HCT116 (cell line): ENCODE measurements around the gene VSTM2L. TPM values are rescaled to one million over a fixed set of nuclear protein-coding genes. Genes with fewer than 3 reads are reported as not detected.

ENCODE experiments used
- ATAC-seq: fragments of 200-7000 bp; cut with Tn5 transposase; 2 replicates; pipeline ENCODE4 v1.9.1; 2020; ENCODE audit warnings: mild to moderate bottlenecking, moderate library complexity
- BruUV-seq: library from RNA; stranded (reverse); fragments of 400-500 nt; replicated peaks from 2 replicates; lab custom pipeline; 2021; lab: Mats Ljungman, UMichigan
- CTCF ChIA-PET: fragments of 300-600 bp; sonication (Branson Sonifier 250); formaldehyde crosslinking; loops from one replicate; lab custom pipeline; 2021; ENCODE audit warnings: antibody characterized with exemption; lab: Charles Lee
- POLR2A ChIA-PET: fragments of 300-600, 350-600 bp; sonication (Branson Sonifier 250); formaldehyde crosslinking; loops from one replicate; lab custom pipeline; 2021; ENCODE audit warnings: antibody characterized with exemption; lab: Charles Lee
- RAD21 ChIA-PET, 2 experiments: fragments of 300-600 bp; sonication (Branson Sonifier 250); formaldehyde crosslinking; loops; one replicate each; lab custom pipeline; 2023; ENCODE audit warnings: low total read pairs in 2 of 2; ENCODE audit not compliant: uncharacterized antibody in 2 of 2, unreplicated experiment in 2 of 2, low non-redundant PET in 1 of 2; lab: Charles Lee
- DNase-seq: peaks from one replicate; pipeline ENCODE4 v3.0.0-alpha.2; 2010; ENCODE audit warnings: low read depth, low spot score
- H2AFZ ChIP-seq: fragments of 200-600 bp; shearing (Covaris generic), sonication (generic); 2 replicates; pipeline ENCODE4 v1.6.1; 2017; ENCODE audit warnings: low read depth, mixed run types, mixed read lengths, antibody characterized with exemption, low read length; ENCODE audit not compliant: poor library complexity, severe bottlenecking
- H3K27ac ChIP-seq: 2 replicates; pipeline ENCODE4 v1.5.1; 2012; ENCODE audit warnings: low read depth, low read length
- H3K27me3 ChIP-seq: fragments of 200-600 bp; sonication (generic); 2 replicates; pipeline ENCODE4 v1.6.1; 2016; ENCODE audit warnings: mixed run types, low read length, mixed read lengths; ENCODE audit not compliant: insufficient read depth
- H3K36me3 ChIP-seq, 2 experiments: fragments of 200-500 bp in 1 of 2; fragments of 200-600 bp in 1 of 2; sonication (Bioruptor generic) in 1 of 2; sonication (generic) in 1 of 2; 2 replicates each; pipeline versions ENCODE4 v1.5.1 to v1.6.1; 2014 to 2016; ENCODE audit warnings: low read length in 2 of 2, inconsistent platforms in 1 of 2, mixed read lengths in 1 of 2, mixed run types in 1 of 2; ENCODE audit not compliant: insufficient read depth in 2 of 2, control insufficient read depth in 1 of 2
- H3K4me1 ChIP-seq, 2 experiments: fragments of 200-600 bp in 1 of 2; sonication (generic) in 1 of 2; 2 replicates each; pipeline versions ENCODE4 v1.5.1 to v1.6.1; 2012 to 2017; ENCODE audit warnings: low read length in 2 of 2, inconsistent platforms in 1 of 2, mild to moderate bottlenecking in 1 of 2, mixed read lengths in 1 of 2, mixed run types in 1 of 2, moderate library complexity in 1 of 2; ENCODE audit not compliant: insufficient read depth in 2 of 2, control insufficient read depth in 1 of 2
- H3K4me2 ChIP-seq: fragments of 200-600 bp; sonication (generic); 2 replicates; pipeline ENCODE4 v1.6.1; 2017; ENCODE audit warnings: mixed run types, low read length, mixed read lengths
- H3K4me3 ChIP-seq, 2 experiments: fragments of 200-600 bp in 1 of 2; sonication (generic) in 1 of 2; replicated peaks in 1 of 2; 2 replicates each; pipeline ENCODE4 v1.5.1; 2011 to 2016; ENCODE audit warnings: low read length in 2 of 2, control low read depth in 1 of 2, low read depth in 1 of 2, mild to moderate bottlenecking in 1 of 2, mixed read lengths in 1 of 2, mixed run types in 1 of 2
- H3K79me2 ChIP-seq: fragments of 200-600 bp; sonication (generic); 2 replicates; pipeline ENCODE4 v1.6.1; 2017; ENCODE audit warnings: mild to moderate bottlenecking, mixed run types, low read length, moderate library complexity, mixed read lengths; ENCODE audit not compliant: insufficient read depth
- H3K9ac ChIP-seq: fragments of 200-600 bp; sonication (generic); 2 replicates; pipeline ENCODE4 v1.6.1; 2016; ENCODE audit warnings: low read length, mixed read lengths
- H3K9me2 ChIP-seq: fragments of 200-600 bp; sonication (generic), shearing (Covaris generic); 2 replicates; pipeline ENCODE4 v1.6.1; 2017; ENCODE audit warnings: mixed run types, mild to moderate bottlenecking, moderate library complexity; ENCODE audit not compliant: insufficient read depth
- H3K9me3 ChIP-seq, 2 experiments: fragments of 200-500 bp in 1 of 2; fragments of 200-600 bp in 1 of 2; sonication (Bioruptor generic) in 1 of 2; sonication (generic) in 1 of 2; 2 replicates each; pipeline ENCODE4 v1.6.1; 2014 to 2017; ENCODE audit warnings: low read length in 2 of 2, mixed read lengths in 2 of 2, inconsistent platforms in 1 of 2, low read depth in 1 of 2, mild to moderate bottlenecking in 1 of 2, mixed run types in 1 of 2, moderate library complexity in 1 of 2; ENCODE audit not compliant: control insufficient read depth in 1 of 2, insufficient read depth in 1 of 2
- H4K20me1 ChIP-seq: fragments of 200-600 bp; sonication (generic), shearing (Covaris generic); 2 replicates; pipeline ENCODE4 v1.6.1; 2017; ENCODE audit warnings: mixed run types, mild to moderate bottlenecking, moderate library complexity; ENCODE audit not compliant: insufficient read depth
- CBX3 ChIP-seq: IDR thresholded peaks from 2 replicates; pipeline ENCODE4 v1.6.1; 2012; ENCODE audit warnings: low read depth
- CTCF ChIP-seq, 3 experiments: fragments of 200-600 bp in 1 of 3; sonication (generic) in 1 of 3; IDR thresholded peaks in 2 of 3; conservative IDR thresholded peaks in 1 of 3; 2 replicates each; pipeline ENCODE4 v1.5.1; 2012 to 2017; ENCODE audit warnings: low read depth in 2 of 3, low read length in 2 of 3, antibody characterized with exemption in 1 of 3, borderline replicate concordance in 1 of 3, control low read depth in 1 of 3, mild to moderate bottlenecking in 1 of 3, mixed read lengths in 1 of 3, mixed run types in 1 of 3, moderate library complexity in 1 of 3; ENCODE audit not compliant: insufficient read depth in 1 of 3
- EGR1 ChIP-seq: IDR thresholded peaks from 2 replicates; pipeline ENCODE4 v1.6.1; 2012; ENCODE audit warnings: low read depth
- ELF1 ChIP-seq: IDR thresholded peaks from 2 replicates; pipeline ENCODE4 v1.6.1; 2012; ENCODE audit warnings: low read depth, borderline replicate concordance
- EZH2 ChIP-seq: fragments of 200-600 bp; sonication (generic); IDR thresholded peaks from 2 replicates; pipeline ENCODE4 v1.6.1; 2017; ENCODE audit warnings: antibody characterized with exemption, mixed run types
- EZH2phosphoT487 ChIP-seq: fragments of 200-600 bp; IDR thresholded peaks from 2 replicates; pipeline ENCODE4 v1.6.1; 2018; ENCODE audit warnings: antibody characterized with exemption, borderline replicate concordance
- JUND ChIP-seq: IDR thresholded peaks from 2 replicates; pipeline ENCODE4 v1.6.1; 2012
- MAX ChIP-seq: IDR thresholded peaks from 2 replicates; pipeline ENCODE4 v1.6.1; 2012
- POLR2A ChIP-seq: IDR thresholded peaks from 2 replicates; pipeline ENCODE4 v1.7.0; 2011; ENCODE audit warnings: borderline replicate concordance; ENCODE audit not compliant: insufficient read depth, insufficient read length; ENCODE audit errors: extremely low read depth
- POLR2AphosphoS5 ChIP-seq: IDR thresholded peaks from 2 replicates; pipeline ENCODE4 v1.6.1; 2011; ENCODE audit warnings: mild to moderate bottlenecking, low read depth, low read length, moderate library complexity
- SIN3A ChIP-seq: IDR thresholded peaks from 2 replicates; pipeline ENCODE4 v1.6.1; 2012; ENCODE audit warnings: low read depth
- SP1 ChIP-seq: IDR thresholded peaks from 2 replicates; pipeline ENCODE4 v1.6.1; 2012; ENCODE audit warnings: low read depth
- SRF ChIP-seq: IDR thresholded peaks from 2 replicates; pipeline ENCODE4 v1.6.1; 2012; ENCODE audit warnings: low read depth
- YY1 ChIP-seq: IDR thresholded peaks from 2 replicates; pipeline ENCODE4 v1.6.1; 2011; ENCODE audit warnings: low read length, low read depth, moderate library complexity, mild to moderate bottlenecking; ENCODE audit not compliant: insufficient replicate concordance; ENCODE audit errors: extremely low read depth
- ZFX ChIP-seq: fragments of 450-650 bp; IDR thresholded peaks from 2 replicates; pipeline ENCODE4 v1.6.1; 2017
- intact Hi-C: fragments of 100-400 bp; cut with micrococcal nuclease; formaldehyde crosslinking; loops from 2 replicates; pipeline ENCODE4 v1.10.0; 2022
- total RNA-seq: library from RNA; stranded (reverse); gene quantifications from one replicate; pipeline ENCODE4 v1.2.1, GENCODE V29; 2021; ENCODE audit not compliant: unreplicated experiment
- TF ChIP-seq, protein P1 (sequence below): IDR thresholded peaks from 2 replicates; pipeline ENCODE4 v1.6.1; 2012; ENCODE audit warnings: low read depth

The VSTM2L gene
- total RNA-seq, 1 experiment from 2014 or later = 0.69 TPM

GRCh38 chr20:37944456-37944981, 41.6 kb downstream of the VSTM2L start:
- H4K20me1 ChIP-seq = no peaks in the 10 kb centered on the region
- no TSS peak for BruUV-seq

More at GRCh38 chr20:37944456-37944981, 41.6 kb downstream of the VSTM2L start:
- H3K27ac ChIP-seq = no peak overlapping the region
- DNase-seq (no peak), ATAC-seq (no peak)
- H3K4me3 ChIP-seq = no peak overlapping the region
- no peaks in the 10 kb centered on the region for H3K9me2 ChIP-seq
- no peak overlapping the region for H3K9ac ChIP-seq
- H3K4me2 ChIP-seq = no peak overlapping the region
- no peak for TF ChIP-seq EZH2
- no peak for TF ChIP-seq MAX
- TF ChIP-seq SRF = no peak
- no peak for TF ChIP-seq ELF1
- no peak for TF ChIP-seq YY1
- no peak for TF ChIP-seq EGR1
- no peak for TF ChIP-seq SP1
- no peak for TF ChIP-seq POLR2A
- no peak for TF ChIP-seq CBX3
- no peak for TF ChIP-seq EZH2phosphoT487
- TF ChIP-seq CTCF (IDR thresholded peaks at IDR 0.05 in 2 of 3, conservative IDR thresholded peaks at IDR 0.05 in 1 of 3; ENCODE audit: borderline replicate concordance in 1 of 3, insufficient read depth in 1 of 3, low read depth in 2 of 3, low read length in 2 of 3) = no peak
- no peak for TF ChIP-seq SIN3A
- no peak for TF ChIP-seq ZFX
- no peak for TF ChIP-seq POLR2AphosphoS5
- TF ChIP-seq, protein P1, sequence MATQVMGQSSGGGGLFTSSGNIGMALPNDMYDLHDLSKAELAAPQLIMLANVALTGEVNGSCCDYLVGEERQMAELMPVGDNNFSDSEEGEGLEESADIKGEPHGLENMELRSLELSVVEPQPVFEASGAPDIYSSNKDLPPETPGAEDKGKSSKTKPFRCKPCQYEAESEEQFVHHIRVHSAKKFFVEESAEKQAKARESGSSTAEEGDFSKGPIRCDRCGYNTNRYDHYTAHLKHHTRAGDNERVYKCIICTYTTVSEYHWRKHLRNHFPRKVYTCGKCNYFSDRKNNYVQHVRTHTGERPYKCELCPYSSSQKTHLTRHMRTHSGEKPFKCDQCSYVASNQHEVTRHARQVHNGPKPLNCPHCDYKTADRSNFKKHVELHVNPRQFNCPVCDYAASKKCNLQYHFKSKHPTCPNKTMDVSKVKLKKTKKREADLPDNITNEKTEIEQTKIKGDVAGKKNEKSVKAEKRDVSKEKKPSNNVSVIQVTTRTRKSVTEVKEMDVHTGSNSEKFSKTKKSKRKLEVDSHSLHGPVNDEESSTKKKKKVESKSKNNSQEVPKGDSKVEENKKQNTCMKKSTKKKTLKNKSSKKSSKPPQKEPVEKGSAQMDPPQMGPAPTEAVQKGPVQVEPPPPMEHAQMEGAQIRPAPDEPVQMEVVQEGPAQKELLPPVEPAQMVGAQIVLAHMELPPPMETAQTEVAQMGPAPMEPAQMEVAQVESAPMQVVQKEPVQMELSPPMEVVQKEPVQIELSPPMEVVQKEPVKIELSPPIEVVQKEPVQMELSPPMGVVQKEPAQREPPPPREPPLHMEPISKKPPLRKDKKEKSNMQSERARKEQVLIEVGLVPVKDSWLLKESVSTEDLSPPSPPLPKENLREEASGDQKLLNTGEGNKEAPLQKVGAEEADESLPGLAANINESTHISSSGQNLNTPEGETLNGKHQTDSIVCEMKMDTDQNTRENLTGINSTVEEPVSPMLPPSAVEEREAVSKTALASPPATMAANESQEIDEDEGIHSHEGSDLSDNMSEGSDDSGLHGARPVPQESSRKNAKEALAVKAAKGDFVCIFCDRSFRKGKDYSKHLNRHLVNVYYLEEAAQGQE = no peak
- TF ChIP-seq JUND = no peak
- intact Hi-C loops = no loop called here
- ChIA-PET CTCF (no interaction called here), POLR2A (no interaction called here), RAD21 (no interaction called here)
- H3K4me1 ChIP-seq = no peaks in the 10 kb centered on the region
- H3K27me3 ChIP-seq = no peaks in the 10 kb centered on the region
- H3K36me3 ChIP-seq = no peaks in the 10 kb centered on the region
- no peak overlapping the region for H2AFZ ChIP-seq
- no peaks in the 10 kb centered on the region for H3K79me2 ChIP-seq
- no peaks in the 10 kb centered on the region for H3K9me3 ChIP-seq
